Panc1 (cell line): Measurements from ENCODE around the gene ITPRIP.

Source experiments
- POLR2AphosphoS5 ChIP-seq: IDR thresholded peaks from 2 replicates; pipeline ENCODE4 v1.6.1; 2012; ENCODE audit warnings: mild to moderate bottlenecking, low read depth, low read length, moderate library complexity
- TCF7L2 ChIP-seq: IDR thresholded peaks from 2 replicates; pipeline ENCODE4 v1.6.1; 2011; ENCODE audit warnings: mild to moderate bottlenecking, low read depth, low read length, inconsistent platforms
- TF ChIP-seq, protein P1 (sequence below): fragments of 450-650 bp; IDR thresholded peaks from 2 replicates; pipeline ENCODE4 v1.5.1; 2017; ENCODE audit warnings: mild to moderate bottlenecking
- TF ChIP-seq, protein P2 (sequence below), 2 experiments: IDR thresholded peaks; 2 replicates each; pipeline ENCODE4 v1.6.1; 2011 to 2012; ENCODE audit warnings: low read depth in 2 of 2, control low read depth in 1 of 2, low read length in 1 of 2, mild to moderate bottlenecking in 1 of 2, moderate library complexity in 1 of 2; ENCODE audit not compliant: insufficient read depth in 1 of 2

DNA sequence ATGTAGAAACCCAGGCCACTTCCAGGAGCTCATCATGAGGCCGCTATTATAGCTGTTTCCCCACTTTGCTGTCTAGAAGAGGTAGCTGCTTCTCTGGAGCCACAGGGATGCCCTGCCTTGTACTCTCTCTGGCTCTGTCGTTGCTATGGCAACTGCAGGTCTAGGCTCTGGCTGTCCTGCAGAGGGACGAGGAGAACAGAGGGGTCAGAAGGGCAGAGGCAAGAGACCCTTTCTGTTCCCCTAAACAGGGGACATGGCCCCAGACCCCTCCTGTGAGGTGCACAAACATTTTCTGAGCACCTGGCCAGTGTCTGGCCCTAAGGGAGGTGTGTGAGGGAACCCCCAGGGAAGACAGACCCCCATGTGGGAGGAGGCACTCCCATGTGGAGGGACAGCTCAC, 31.4 kb downstream of the ITPRIP start:
- TF ChIP-seq, protein P1, sequence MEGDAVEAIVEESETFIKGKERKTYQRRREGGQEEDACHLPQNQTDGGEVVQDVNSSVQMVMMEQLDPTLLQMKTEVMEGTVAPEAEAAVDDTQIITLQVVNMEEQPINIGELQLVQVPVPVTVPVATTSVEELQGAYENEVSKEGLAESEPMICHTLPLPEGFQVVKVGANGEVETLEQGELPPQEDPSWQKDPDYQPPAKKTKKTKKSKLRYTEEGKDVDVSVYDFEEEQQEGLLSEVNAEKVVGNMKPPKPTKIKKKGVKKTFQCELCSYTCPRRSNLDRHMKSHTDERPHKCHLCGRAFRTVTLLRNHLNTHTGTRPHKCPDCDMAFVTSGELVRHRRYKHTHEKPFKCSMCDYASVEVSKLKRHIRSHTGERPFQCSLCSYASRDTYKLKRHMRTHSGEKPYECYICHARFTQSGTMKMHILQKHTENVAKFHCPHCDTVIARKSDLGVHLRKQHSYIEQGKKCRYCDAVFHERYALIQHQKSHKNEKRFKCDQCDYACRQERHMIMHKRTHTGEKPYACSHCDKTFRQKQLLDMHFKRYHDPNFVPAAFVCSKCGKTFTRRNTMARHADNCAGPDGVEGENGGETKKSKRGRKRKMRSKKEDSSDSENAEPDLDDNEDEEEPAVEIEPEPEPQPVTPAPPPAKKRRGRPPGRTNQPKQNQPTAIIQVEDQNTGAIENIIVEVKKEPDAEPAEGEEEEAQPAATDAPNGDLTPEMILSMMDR = no peak
- TF ChIP-seq, protein P2, sequence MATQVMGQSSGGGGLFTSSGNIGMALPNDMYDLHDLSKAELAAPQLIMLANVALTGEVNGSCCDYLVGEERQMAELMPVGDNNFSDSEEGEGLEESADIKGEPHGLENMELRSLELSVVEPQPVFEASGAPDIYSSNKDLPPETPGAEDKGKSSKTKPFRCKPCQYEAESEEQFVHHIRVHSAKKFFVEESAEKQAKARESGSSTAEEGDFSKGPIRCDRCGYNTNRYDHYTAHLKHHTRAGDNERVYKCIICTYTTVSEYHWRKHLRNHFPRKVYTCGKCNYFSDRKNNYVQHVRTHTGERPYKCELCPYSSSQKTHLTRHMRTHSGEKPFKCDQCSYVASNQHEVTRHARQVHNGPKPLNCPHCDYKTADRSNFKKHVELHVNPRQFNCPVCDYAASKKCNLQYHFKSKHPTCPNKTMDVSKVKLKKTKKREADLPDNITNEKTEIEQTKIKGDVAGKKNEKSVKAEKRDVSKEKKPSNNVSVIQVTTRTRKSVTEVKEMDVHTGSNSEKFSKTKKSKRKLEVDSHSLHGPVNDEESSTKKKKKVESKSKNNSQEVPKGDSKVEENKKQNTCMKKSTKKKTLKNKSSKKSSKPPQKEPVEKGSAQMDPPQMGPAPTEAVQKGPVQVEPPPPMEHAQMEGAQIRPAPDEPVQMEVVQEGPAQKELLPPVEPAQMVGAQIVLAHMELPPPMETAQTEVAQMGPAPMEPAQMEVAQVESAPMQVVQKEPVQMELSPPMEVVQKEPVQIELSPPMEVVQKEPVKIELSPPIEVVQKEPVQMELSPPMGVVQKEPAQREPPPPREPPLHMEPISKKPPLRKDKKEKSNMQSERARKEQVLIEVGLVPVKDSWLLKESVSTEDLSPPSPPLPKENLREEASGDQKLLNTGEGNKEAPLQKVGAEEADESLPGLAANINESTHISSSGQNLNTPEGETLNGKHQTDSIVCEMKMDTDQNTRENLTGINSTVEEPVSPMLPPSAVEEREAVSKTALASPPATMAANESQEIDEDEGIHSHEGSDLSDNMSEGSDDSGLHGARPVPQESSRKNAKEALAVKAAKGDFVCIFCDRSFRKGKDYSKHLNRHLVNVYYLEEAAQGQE (IDR thresholded peaks at IDR 0.05; ENCODE audit: insufficient read depth in 1 of 2, low read depth in 2 of 2, low read length in 1 of 2) = no peak
- no peak for TF ChIP-seq POLR2AphosphoS5
- no peak for TF ChIP-seq TCF7L2
